ENCODE data around the gene EPN2.

Gene EPN2

GRCh38 chr17:19346351-19347255, 109.4 kb downstream of the EPN2 start:
- Histone ChIP-seq H2AK5ac (ENCODE audit: low read length, severe bottlenecking) (no peak overlapping the region), H4K91ac (ENCODE audit: low read length) (peak overlapping the region; percentile 12), H2BK12ac (ENCODE audit: low read length in 2 of 2) (peak overlapping the region in 1 of 2 experiments; percentile 24), H3K4ac (ENCODE audit: low read depth in 1 of 2, low read length in 2 of 2) (peak overlapping the region; percentile 16 to 71), H3K27ac (ENCODE audit: low read length, poor library complexity, severe bottlenecking) (peak overlapping the region; percentile 43), H2AFZ (ENCODE audit: low read depth, low read length) (no peak overlapping the region), H3K79me1 (replicated peaks; ENCODE audit: low read length, poor library complexity, severe bottlenecking) (no peaks in the 10 kb centered on the region), H2BK120ac (ENCODE audit: low read depth, low read length) (no peak overlapping the region), H3K4me2 (ENCODE audit: low read length, poor library complexity, severe bottlenecking) (no peak overlapping the region), H3K9me3 (ENCODE audit: control insufficient read depth, low read length) (no peaks in the 10 kb centered on the region), H3K9ac (ENCODE audit: low read length) (peak overlapping the region; percentile 61), H3K4me3 (ENCODE audit: insufficient read depth in 1 of 2, low read depth in 1 of 2, low read length in 2 of 2) (no peak overlapping the region), H3K4me1 (ENCODE audit: control insufficient read depth, insufficient read depth, low read depth, low read length) (peaks cover 34% of the 10 kb centered on the region), H3K27me3 (ENCODE audit: control insufficient read depth in 1 of 2, insufficient read depth in 1 of 2, low read length in 2 of 2) (no peaks in the 10 kb centered on the region), H2BK15ac (ENCODE audit: low read depth, poor library complexity, severe bottlenecking) (peak overlapping the region; percentile 1), H4K8ac (ENCODE audit: low read length) (peak overlapping the region; percentile 79), H3K18ac (ENCODE audit: low read depth in 1 of 2, low read length in 2 of 2) (peak overlapping the region; percentile 56 to 89), H3K36me3 (ENCODE audit: control insufficient read depth in 1 of 2, insufficient read depth in 2 of 2, low read depth in 1 of 2, low read length in 2 of 2) (peaks cover 0 to 20% of the 10 kb centered on the region in 2 experiments), H2BK5ac (ENCODE audit: low read depth, low read length, poor library complexity, severe bottlenecking) (no peak overlapping the region), H3K23ac (ENCODE audit: low read length in 2 of 2) (no peak overlapping the region), H3K14ac (ENCODE audit: low read length in 2 of 2) (peak overlapping the region in 1 of 2 experiments; percentile 88)
- DNase-seq = peak; percentile 90
- 52% methylated on average over 19 of the region's 19 CpGs for WGBS

DNA sequence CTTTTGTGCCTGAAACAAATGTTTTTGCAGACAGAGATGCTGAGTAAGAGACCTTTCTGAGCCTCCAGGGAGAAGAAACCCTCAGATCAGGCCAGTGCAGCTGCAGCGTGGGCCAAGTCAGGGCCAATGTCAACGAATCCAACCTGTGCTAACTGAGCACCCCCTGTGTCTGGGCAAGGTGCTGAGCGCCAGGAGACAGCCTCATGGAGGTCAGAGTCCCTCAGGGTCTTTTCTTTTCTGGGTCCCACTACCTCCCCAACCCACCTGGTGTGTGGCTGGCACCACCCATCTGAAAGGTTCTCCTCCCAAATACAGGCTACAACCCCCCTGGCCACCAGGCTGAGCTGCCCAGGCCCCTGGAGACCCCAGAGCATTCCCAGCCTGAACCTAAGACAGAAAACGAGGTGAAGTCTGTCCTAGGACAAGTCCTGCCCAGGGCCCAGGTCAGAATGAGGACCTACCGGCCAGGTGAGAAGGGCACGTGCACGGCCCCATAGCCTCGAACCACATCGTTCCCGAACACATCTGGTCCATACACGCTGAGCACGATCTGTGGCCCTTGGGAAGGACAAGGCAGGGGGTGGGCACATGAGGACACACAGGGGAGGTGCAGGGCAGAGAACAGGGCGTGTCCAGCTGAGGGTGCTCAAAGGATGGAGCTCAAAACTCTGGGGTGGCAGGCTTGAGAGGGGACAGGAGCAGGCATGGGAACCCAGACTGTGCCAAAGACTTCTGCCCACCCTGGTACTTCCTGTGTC, 110.3 kb downstream of the EPN2 start:
- Histone ChIP-seq H2BK5ac (ENCODE audit: low read depth, low read length, poor library complexity, severe bottlenecking) (no peak overlapping the region), H3K4me2 (ENCODE audit: low read length, poor library complexity, severe bottlenecking) (no peak overlapping the region), H2BK120ac (ENCODE audit: low read depth, low read length) (peak overlapping the region; percentile 4), H3K14ac (ENCODE audit: low read length in 2 of 2) (peak overlapping the region in 1 of 2 experiments; percentile 96), H3K4me1 (ENCODE audit: control insufficient read depth, insufficient read depth, low read depth, low read length) (peaks cover 25% of the 10 kb centered on the region), H3K36me3 (ENCODE audit: control insufficient read depth in 1 of 2, insufficient read depth in 2 of 2, low read depth in 1 of 2, low read length in 2 of 2) (peaks cover 0 to 19% of the 10 kb centered on the region in 2 experiments), H3K9ac (ENCODE audit: low read length) (peak overlapping the region; percentile 61), H3K23ac (ENCODE audit: low read length in 2 of 2) (no peak overlapping the region), H2BK12ac (ENCODE audit: low read length in 2 of 2) (peak overlapping the region; percentile 59 to 74), H3K27ac (ENCODE audit: low read length, poor library complexity, severe bottlenecking) (peak overlapping the region; percentile 43), H2AK5ac (ENCODE audit: low read length, severe bottlenecking) (peak overlapping the region; percentile 28), H4K8ac (ENCODE audit: low read length) (peak overlapping the region; percentile 70), H4K91ac (ENCODE audit: low read length) (peak overlapping the region; percentile 88), H3K4ac (ENCODE audit: low read depth in 1 of 2, low read length in 2 of 2) (peak overlapping the region; percentile 42 to 57), H3K9me3 (ENCODE audit: control insufficient read depth, low read length) (no peaks in the 10 kb centered on the region), H3K27me3 (ENCODE audit: control insufficient read depth in 1 of 2, insufficient read depth in 1 of 2, low read length in 2 of 2) (no peaks in the 10 kb centered on the region), H3K18ac (ENCODE audit: low read depth in 1 of 2, low read length in 2 of 2) (peak overlapping the region; percentile 47 to 79), H3K79me1 (replicated peaks; ENCODE audit: low read length, poor library complexity, severe bottlenecking) (no peaks in the 10 kb centered on the region), H3K4me3 (ENCODE audit: insufficient read depth in 1 of 2, low read depth in 1 of 2, low read length in 2 of 2) (no peak overlapping the region), H2AFZ (ENCODE audit: low read depth, low read length) (no peak overlapping the region), H2BK15ac (ENCODE audit: low read depth, poor library complexity, severe bottlenecking) (no peak overlapping the region)
- DNase-seq = no peak
- WGBS = 90% methylated on average over 13 of the region's 13 CpGs

DNA sequence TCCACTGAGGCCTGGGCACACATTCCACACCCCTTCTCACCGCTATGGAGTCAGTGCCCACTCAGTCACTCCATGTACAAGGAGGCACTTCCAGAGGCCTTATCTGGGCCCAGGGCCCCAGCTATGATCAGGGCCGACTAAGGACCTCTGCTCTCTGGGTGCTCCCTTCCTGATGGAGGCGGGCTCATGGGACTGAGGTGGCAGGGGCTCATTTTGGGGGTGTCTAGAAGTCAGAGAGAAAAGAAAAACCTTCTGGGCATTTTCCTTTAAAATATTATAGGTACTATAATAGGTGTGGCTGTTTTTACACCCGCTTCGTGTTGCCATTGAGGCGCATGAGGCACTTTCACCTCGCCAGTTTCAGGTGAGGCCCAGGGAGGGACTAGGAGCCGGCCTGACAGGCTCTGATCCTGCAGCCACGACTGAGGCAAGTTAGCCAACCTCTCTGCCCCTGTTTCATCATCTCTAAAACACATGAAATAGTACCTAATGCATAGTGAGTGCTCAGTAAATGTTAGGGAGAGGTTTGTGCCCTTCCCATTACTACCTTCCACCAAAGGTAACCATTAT, 111.0 kb downstream of the EPN2 start:
- no peaks in the 10 kb centered on the region for H3K9me3 ChIP-seq (ENCODE audit: control insufficient read depth, low read length)
- peak overlapping the region in 1 of 2 experiments; percentile 96 for H3K14ac ChIP-seq (ENCODE audit: low read length in 2 of 2)
- H3K79me1 ChIP-seq (replicated peaks; ENCODE audit: low read length, poor library complexity, severe bottlenecking) = no peaks in the 10 kb centered on the region

More for the DNA sequence above, 111.0 kb downstream of the EPN2 start:
- H3K36me3 ChIP-seq (ENCODE audit: control insufficient read depth in 1 of 2, insufficient read depth in 2 of 2, low read depth in 1 of 2, low read length in 2 of 2) = peaks cover 0 to 19% of the 10 kb centered on the region in 2 experiments
- H3K4me1 ChIP-seq (ENCODE audit: control insufficient read depth, insufficient read depth, low read depth, low read length) = peaks cover 18% of the 10 kb centered on the region
- no peaks in the 10 kb centered on the region for H3K27me3 ChIP-seq (ENCODE audit: control insufficient read depth in 1 of 2, insufficient read depth in 1 of 2, low read length in 2 of 2)
- H4K91ac ChIP-seq (ENCODE audit: low read length) = peak overlapping the region; percentile 19
- H3K4ac ChIP-seq (ENCODE audit: low read depth in 1 of 2, low read length in 2 of 2) = peak overlapping the region in 1 of 2 experiments; percentile 42
- H3K4me2 ChIP-seq (ENCODE audit: low read length, poor library complexity, severe bottlenecking) = no peak overlapping the region
- H2BK120ac ChIP-seq (ENCODE audit: low read depth, low read length) = no peak overlapping the region
- H4K8ac ChIP-seq (ENCODE audit: low read length) = no peak overlapping the region
- no peak overlapping the region for H2BK5ac ChIP-seq (ENCODE audit: low read depth, low read length, poor library complexity, severe bottlenecking)
- peak overlapping the region in 1 of 2 experiments; percentile 73 for H2BK12ac ChIP-seq (ENCODE audit: low read length in 2 of 2)
- H2AK5ac ChIP-seq (ENCODE audit: low read length, severe bottlenecking) = peak overlapping the region; percentile 28
- H3K27ac ChIP-seq (ENCODE audit: low read length, poor library complexity, severe bottlenecking) = no peak overlapping the region
- H2BK15ac ChIP-seq (ENCODE audit: low read depth, poor library complexity, severe bottlenecking) = no peak overlapping the region
- over 99% methylated on average over 7 of the region's 9 CpGs for WGBS
- no peak overlapping the region for H3K9ac ChIP-seq (ENCODE audit: low read length)
- DNase-seq = no peak
- H3K23ac ChIP-seq (ENCODE audit: low read length in 2 of 2) = no peak overlapping the region
- H2AFZ ChIP-seq (ENCODE audit: low read depth, low read length) = no peak overlapping the region
- no peak overlapping the region for H3K4me3 ChIP-seq (ENCODE audit: insufficient read depth in 1 of 2, low read depth in 1 of 2, low read length in 2 of 2)
- H3K18ac ChIP-seq (ENCODE audit: low read depth in 1 of 2, low read length in 2 of 2) = peak overlapping the region in 1 of 2 experiments; percentile 79

Measured in mesenchymal stem cell (in vitro differentiated cells and primary cell).